HG03097 (cell line): ENCODE data around the gene PCNA.

ENCODE experiments used
- ATAC-seq: cut with Tn5 transposase; IDR thresholded peaks from one replicate; pipeline ENCODE4 v1.9.1; 2021; ENCODE audit not compliant: unreplicated experiment, low FRiP score

PCNA gene

GRCh38 chr20:5069141-5069806 is 50.5 kb downstream of the PCNA start:
- no peak for ATAC-seq

- ATAC-seq = no peak
Measured at GRCh38 chr20:5067877-5068645, 51.7 kb downstream of the PCNA start.

- no peak for ATAC-seq
Measured at GRCh38 chr20:5065879-5066383, 53.8 kb downstream of the PCNA start.

- no peak for ATAC-seq
Measured at GRCh38 chr20:5065166-5065878, 54.4 kb downstream of the PCNA start.
